ENCODE data around the gene AVPR2.

The AVPR2 gene

DNA sequence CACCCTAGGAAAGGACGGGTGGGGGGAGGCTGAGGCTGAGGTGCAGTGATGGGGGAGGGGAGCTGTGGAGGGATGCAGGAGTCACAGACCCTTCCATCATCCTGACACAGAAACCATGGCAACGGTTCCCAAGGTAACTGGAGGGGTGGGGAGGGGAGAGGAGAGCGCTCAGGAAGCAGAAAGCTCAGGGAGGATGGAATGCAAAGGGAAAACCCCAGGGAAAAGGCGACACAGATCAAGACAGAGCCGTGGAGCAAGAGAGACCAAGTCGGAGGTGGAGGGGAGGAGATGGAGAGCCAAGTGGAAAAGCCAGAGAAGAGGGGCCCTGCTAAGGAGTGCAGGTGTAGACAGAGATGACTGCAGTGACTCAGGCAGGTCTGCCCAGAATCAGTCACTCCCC, 33.0 kb upstream of the AVPR2 start:
- no peak for DNase-seq (ENCODE audit: low read depth in 2 of 2)

DNA sequence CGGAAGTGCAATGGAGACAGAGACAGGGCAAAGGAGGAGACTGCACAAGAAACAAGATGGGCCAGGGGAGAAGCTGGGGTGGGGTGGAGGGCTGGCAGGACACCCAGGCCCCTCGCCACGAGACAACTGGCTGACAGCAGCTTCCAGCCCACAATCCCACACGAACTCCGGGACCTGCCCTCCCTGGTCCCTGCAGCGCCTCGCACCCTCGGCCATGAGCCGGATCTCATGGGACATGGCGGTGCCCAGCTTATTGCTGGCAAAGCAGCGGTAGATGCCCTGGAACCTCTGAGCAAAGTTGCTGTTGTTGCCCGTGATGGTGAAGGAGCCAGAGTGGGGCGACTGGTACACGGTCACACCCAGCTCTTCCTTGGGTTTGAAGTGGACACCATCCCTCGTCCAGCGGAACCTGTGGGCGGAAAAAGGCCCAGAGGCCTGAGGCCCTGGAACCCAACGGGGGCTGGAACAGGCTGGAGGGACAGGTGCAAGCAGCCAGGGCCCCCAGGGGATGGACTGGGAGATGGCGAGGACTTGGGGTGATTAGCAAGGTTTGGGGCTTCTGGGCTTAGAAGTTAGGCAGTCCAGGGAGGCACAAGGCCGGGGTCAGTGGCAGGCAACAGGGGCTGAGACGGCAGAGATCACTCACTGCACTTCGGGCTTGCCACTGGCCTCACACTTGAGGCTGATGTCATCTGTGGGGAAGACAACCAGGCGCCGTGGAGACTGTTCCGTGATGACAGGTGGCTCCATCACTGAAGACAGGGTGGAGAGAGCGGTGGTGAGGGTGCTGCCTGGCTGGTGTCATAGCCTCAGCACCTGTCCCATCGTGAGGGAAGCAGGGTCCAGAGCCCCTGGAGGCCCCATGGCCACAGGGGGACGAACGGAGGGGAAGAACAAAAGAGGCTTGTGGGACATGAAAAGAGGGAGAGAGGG, 32.3 kb upstream of the AVPR2 start:
- DNase-seq (ENCODE audit: low read depth in 2 of 2), result no peak

- no peak for DNase-seq (ENCODE audit: low read depth in 2 of 2)
Measured at GRCh38 chrX:153873282-153874084, 31.0 kb upstream of the AVPR2 start.

- no peak for DNase-seq (ENCODE audit: low read depth in 2 of 2)
Measured at GRCh38 chrX:153874085-153874365, 30.4 kb upstream of the AVPR2 start.

- DNase-seq (ENCODE audit: low read depth in 2 of 2), result no peak
Measured at GRCh38 chrX:153874366-153875125, 29.9 kb upstream of the AVPR2 start.

GRCh38 chrX:153875391-153876111, 28.9 kb upstream of the AVPR2 start:
- peak; percentile 45 to 55 for DNase-seq (ENCODE audit: low read depth in 2 of 2)

DNA sequence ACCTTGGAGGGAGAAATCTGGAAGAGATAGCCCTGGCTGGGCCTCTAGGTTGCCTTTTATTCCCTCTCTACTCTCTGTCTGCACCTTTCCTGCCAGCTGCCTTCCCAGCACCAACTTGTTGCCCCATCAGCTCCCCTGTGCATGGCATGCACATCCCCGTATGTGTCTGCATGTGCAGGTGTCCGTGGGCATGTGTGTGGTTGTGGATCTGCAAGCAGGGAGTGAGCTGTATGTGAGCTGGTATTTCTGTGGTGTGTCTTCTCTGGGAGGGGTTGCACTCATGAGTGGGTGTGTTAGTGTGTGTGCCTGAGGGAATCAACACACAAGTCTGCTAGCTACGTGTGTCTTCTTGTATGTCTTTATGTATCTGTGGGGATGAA, 28.4 kb upstream of the AVPR2 start:
- DNase-seq (ENCODE audit: low read depth in 2 of 2), result no peak

- DNase-seq (ENCODE audit: low read depth in 2 of 2), result no peak
Measured at GRCh38 chrX:153877571-153878261, 26.8 kb upstream of the AVPR2 start.

DNA sequence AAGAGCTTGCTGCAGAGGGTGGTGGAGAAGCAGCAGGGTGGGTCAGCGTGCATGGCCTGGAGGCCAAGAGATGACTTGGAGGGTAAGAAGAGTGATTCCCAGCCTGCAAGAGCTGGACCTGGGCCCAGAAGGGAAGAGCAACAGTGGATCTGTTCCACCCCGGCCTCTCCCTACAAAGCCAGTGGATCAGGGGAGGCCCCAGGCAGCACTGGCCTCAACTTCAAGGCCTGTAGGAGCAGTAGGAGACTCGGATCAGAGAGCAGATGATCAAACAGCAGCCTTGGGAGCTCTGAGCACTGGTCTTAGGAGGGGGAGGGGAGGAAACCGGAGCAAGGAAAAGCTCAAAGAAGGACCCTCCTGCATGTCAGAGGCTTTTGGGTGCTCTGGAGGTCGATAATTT, 26.1 kb upstream of the AVPR2 start:
- DNase-seq (ENCODE audit: low read depth in 2 of 2), result no peak

- DNase-seq (ENCODE audit: low read depth in 2 of 2), result no peak
Measured at GRCh38 chrX:153878969-153879653, 25.4 kb upstream of the AVPR2 start.

GRCh38 chrX:153879741-153880439, 24.6 kb upstream of the AVPR2 start:
- no peak for DNase-seq (ENCODE audit: low read depth in 2 of 2)

DNA sequence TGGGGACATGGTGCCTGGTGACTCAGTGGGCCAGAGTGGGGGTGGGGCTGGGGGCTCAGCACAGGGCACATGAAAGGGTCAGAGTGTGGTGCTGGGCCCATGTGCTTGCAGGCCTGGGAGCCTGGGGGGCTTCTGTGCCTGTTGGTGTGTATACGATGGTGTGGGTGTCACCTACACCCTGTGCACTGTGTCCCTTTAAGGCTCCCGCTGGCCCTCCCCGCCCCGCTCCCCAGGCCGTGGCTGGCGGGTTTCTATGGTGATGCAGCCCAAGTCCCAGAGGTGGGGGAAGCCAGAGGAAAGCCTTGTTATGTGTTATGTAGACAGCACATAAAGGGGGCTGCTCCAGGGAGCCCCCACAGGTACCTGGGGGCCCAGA, 24.0 kb upstream of the AVPR2 start:
- DNase-seq (ENCODE audit: low read depth in 2 of 2), result no peak

GRCh38 chrX:153881281-153881680, 23.2 kb upstream of the AVPR2 start:
- no peak for DNase-seq (ENCODE audit: low read depth in 2 of 2)

DNA sequence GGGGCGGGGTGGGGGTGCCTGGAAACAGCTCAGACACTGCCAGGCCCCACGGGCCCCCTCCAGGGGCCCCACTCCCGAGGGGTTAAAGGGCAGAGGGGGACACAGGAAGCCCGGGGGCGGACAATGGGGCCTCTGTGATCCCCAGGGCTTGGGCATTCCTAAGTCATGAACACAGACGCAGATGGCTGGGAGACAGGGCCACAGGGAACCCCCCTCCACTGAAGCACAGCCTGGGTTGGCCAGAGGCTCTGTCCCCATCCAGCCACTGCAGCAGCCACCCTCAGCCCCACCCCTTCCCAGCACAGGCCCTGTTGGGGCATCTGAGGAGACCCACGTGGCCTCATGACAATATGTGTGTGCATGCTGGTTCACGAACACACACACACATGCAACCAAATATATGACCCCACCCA, 22.4 kb upstream of the AVPR2 start:
- DNase-seq (ENCODE audit: low read depth in 2 of 2), result no peak

DNA sequence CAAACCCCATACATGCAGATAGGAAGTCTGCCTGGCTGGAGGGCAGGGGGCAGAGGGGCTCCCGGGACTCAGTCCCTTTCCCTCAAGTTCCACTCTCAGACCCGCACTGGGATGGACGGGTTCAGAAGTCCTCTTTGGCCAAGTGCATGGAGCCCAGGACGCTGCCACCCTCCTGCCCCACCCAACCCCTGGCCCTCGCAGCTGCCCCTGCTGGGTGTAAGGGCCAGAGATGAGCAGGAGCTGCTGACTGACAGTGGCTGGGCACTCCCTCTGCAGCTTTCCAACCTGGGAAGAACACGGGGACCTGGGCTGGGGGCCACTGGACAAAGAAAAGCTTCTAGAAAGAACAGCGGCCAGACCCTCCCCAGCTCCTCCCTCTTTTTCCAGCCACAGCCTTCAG, 21.9 kb upstream of the AVPR2 start:
- no peak for DNase-seq (ENCODE audit: low read depth in 2 of 2)

GRCh38 chrX:153883163-153883843, 21.2 kb upstream of the AVPR2 start:
- DNase-seq (ENCODE audit: low read depth in 2 of 2), result no peak

- no peak for DNase-seq (ENCODE audit: low read depth in 2 of 2)
Measured at GRCh38 chrX:153884136-153884535, 20.3 kb upstream of the AVPR2 start.

DNA sequence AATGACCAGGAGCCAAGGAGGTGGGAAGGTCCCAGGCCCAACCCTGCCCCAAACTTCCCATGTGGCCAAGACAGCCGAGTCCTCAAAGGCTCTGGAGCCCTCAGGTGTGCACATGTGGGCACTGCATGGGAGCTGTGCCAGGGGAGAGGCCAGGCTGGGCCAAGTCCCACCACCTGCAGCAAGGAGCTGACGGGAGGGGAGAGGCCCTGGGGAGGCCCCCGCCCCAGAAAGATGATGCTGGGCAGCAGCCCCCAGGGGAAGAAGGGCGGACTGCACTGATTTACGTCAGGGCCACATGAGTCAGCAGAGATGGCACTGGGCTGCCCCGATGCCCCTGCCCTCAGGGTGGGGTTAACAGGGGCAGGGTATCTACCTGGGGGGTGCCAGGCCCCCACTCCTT, 19.9 kb upstream of the AVPR2 start:
- no peak for DNase-seq (ENCODE audit: low read depth in 2 of 2)

DNA sequence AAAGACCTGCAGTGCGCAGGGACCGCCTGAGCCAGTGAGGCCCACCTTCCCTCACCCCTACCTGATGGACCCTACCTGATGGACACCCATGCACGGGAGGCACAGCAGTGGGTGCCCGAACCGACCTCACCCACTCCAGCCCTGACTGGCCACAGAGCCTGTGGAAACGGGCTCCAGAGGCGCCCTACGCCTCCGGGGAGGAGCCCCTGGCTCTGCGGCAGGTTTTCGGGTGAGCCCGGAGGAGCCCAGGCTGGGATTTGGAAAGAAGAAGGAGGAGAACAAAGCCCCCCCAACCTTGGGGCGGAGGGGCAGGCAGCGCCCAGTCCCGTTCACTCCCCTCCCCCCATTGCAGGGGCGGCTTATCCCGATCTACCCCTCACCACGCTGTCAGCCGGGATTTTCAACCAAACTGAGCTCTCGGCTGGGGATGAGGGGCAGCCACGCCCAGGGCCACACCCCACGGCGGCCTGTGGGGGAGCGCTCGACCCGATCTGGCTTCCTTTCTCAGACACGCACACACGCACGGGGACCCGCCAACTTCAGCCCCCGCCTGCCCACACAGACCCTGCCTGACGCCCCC, 19.2 kb upstream of the AVPR2 start:
- no peak for DNase-seq (ENCODE audit: low read depth in 2 of 2)
